Colonic mucosa (tissue), 4 donors: Measurements from ENCODE around the gene GATB. TPM values are rescaled to one million over a fixed set of nuclear protein-coding genes. Genes with fewer than 3 reads are reported as not detected.

ENCODE experiments used
- DNase-seq: peaks from one replicate; pipeline ENCODE4 v3.0.0-alpha.2; 2020
- H3K27ac ChIP-seq: fragments of 200-600 bp; one replicate; pipeline ENCODE4 v1.8.0; 2021
- H3K27me3 ChIP-seq: fragments of 200-600 bp; one replicate; pipeline ENCODE4 v1.8.0; 2021
- H3K36me3 ChIP-seq: fragments of 200-600 bp; one replicate; pipeline ENCODE4 v1.8.0; 2021
- H3K4me1 ChIP-seq: fragments of 200-600 bp; one replicate; pipeline ENCODE4 v1.8.0; 2021; ENCODE audit warnings: mild to moderate bottlenecking
- H3K4me3 ChIP-seq: fragments of 200-600 bp; one replicate; pipeline ENCODE4 v1.8.0; 2021
- H3K9ac ChIP-seq, 2 donors: one replicate each; pipeline ENCODE4 v1.7.0; 2013; ENCODE audit warnings: control low read depth in 2 of 2, low read depth in 2 of 2, low read length in 2 of 2
- H3K9me3 ChIP-seq: fragments of 200-600 bp; one replicate; pipeline ENCODE4 v1.8.0; 2021
- CTCF ChIP-seq: fragments of 200-600 bp; IDR thresholded peaks from one replicate; pipeline ENCODE4 v1.8.0; 2022; ENCODE audit warnings: antibody characterized with exemption, mild to moderate bottlenecking
- intact Hi-C: fragments of 100-400 bp; cut with DNase I; formaldehyde crosslinking; loops from one replicate; pipeline ENCODE4 v1.14.1; 2022
- total RNA-seq, 2 donors: library from RNA; stranded (reverse); fragmentation: NEBNext Ultra II Directional in 1 of 2; extraction: Animal tissue kit (Norgen Biotek cat#: 25700) in 1 of 2; gene quantifications; one replicate each; pipeline ENCODE4 v1.2.1, GENCODE V29; 2021
- donor health status: healthy.
- donor health status: DM: no; HTN: no; CAD: no.
- donor health status: DM: no; HTN: no; CAD: no.

GATB gene
- total RNA-seq, 2 donors from 2014 or later, result 20.9 to 22.9 TPM

GRCh38 chr4:151709587-151709986, 51.2 kb downstream of the GATB start:
- Histone ChIP-seq H3K27me3 (no peaks in the 10 kb centered on the region), H3K9ac (no peak overlapping the region), H3K36me3 (no peaks in the 10 kb centered on the region), H3K4me3 (no peak overlapping the region), H3K4me1 (no peaks in the 10 kb centered on the region), H3K9me3 (no peaks in the 10 kb centered on the region), H3K27ac (no peak overlapping the region)
- no peak for TF ChIP-seq CTCF
- intact Hi-C loops, result no loop called here
- no peak for DNase-seq

- intact Hi-C loops, result no loop called here
- Histone ChIP-seq H3K4me1 (no peaks in the 10 kb centered on the region), H3K27me3 (no peaks in the 10 kb centered on the region), H3K4me3 (no peak overlapping the region), H3K9me3 (no peaks in the 10 kb centered on the region), H3K36me3 (no peaks in the 10 kb centered on the region), H3K27ac (no peak overlapping the region), H3K9ac (no peak overlapping the region)
- no peak for TF ChIP-seq CTCF
- no peak for DNase-seq
Observed at GRCh38 chr4:151709071-151709470, 51.7 kb downstream of the GATB start.

- no peak overlapping the region for H3K27ac ChIP-seq
- no peaks in the 10 kb centered on the region for H3K36me3 ChIP-seq
- no peaks in the 10 kb centered on the region for H3K9me3 ChIP-seq
- TF ChIP-seq CTCF, result no peak
- H3K27me3 ChIP-seq, result no peaks in the 10 kb centered on the region
- no peak overlapping the region for H3K9ac ChIP-seq
- intact Hi-C loops, result no loop called here
- H3K4me3 ChIP-seq, result no peak overlapping the region
- no peak for DNase-seq
- no peaks in the 10 kb centered on the region for H3K4me1 ChIP-seq
Observed at GRCh38 chr4:151708100-151708499, 52.7 kb downstream of the GATB start.

- intact Hi-C loops, result no loop called here
- TF ChIP-seq CTCF, result no peak
- H3K4me1 ChIP-seq, result no peaks in the 10 kb centered on the region
- no peak overlapping the region for H3K4me3 ChIP-seq
- no peaks in the 10 kb centered on the region for H3K36me3 ChIP-seq
- no peak overlapping the region for H3K9ac ChIP-seq
- no peaks in the 10 kb centered on the region for H3K27me3 ChIP-seq
- DNase-seq, result no peak
- no peaks in the 10 kb centered on the region for H3K9me3 ChIP-seq
- no peak overlapping the region for H3K27ac ChIP-seq
Observed at GRCh38 chr4:151703401-151703800, 57.4 kb downstream of the GATB start.

- H3K9ac ChIP-seq, result no peak overlapping the region
- no peaks in the 10 kb centered on the region for H3K4me1 ChIP-seq
- no peaks in the 10 kb centered on the region for H3K27me3 ChIP-seq
- TF ChIP-seq CTCF, result no peak
- no peak for DNase-seq
- intact Hi-C loops, result no loop called here
- H3K4me3 ChIP-seq, result no peak overlapping the region
- H3K9me3 ChIP-seq, result no peaks in the 10 kb centered on the region
- H3K36me3 ChIP-seq, result no peaks in the 10 kb centered on the region
- no peak overlapping the region for H3K27ac ChIP-seq
Observed at GRCh38 chr4:151702256-151702655, 58.6 kb downstream of the GATB start.
